Nephron (organoid): Measurements from ENCODE around the gene ANKMY1.

Source experiments
- H3K27ac Mint-ChIP-seq, 3 experiments: 2 replicates each; pipeline ENCODE4 v1.8.0; 2020; ENCODE audit warnings: mixed read lengths in 3 of 3, mild to moderate bottlenecking in 2 of 3, moderate library complexity in 1 of 3
- H3K27me3 Mint-ChIP-seq: 2 replicates; pipeline ENCODE4 v1.8.0; 2021; ENCODE audit warnings: low read depth, mild to moderate bottlenecking, moderate library complexity, mixed read lengths
- H3K36me3 Mint-ChIP-seq: 2 replicates; pipeline ENCODE4 v1.8.0; 2020; ENCODE audit warnings: low read depth, mixed read lengths
- H3K4me1 Mint-ChIP-seq: 2 replicates; pipeline ENCODE4 v1.8.0; 2020; ENCODE audit warnings: mixed read lengths
- H3K4me3 Mint-ChIP-seq, 3 experiments: 2 replicates each; pipeline ENCODE4 v1.8.0; 2020; ENCODE audit warnings: mild to moderate bottlenecking in 3 of 3, mixed read lengths in 3 of 3, moderate library complexity in 2 of 3
- H3K9me3 Mint-ChIP-seq: 2 replicates; pipeline ENCODE4 v1.8.0; 2020; ENCODE audit warnings: mixed read lengths
- TF ChIP-seq, protein P1 (sequence below), 3 experiments: fragments of 200-600 bp; sonication (generic); IDR thresholded peaks; one replicate each; pipeline ENCODE4 v1.5.0; 2021; ENCODE audit warnings: antibody characterized with exemption in 3 of 3; ENCODE audit not compliant: unreplicated experiment in 3 of 3

The ANKMY1 gene

DNA sequence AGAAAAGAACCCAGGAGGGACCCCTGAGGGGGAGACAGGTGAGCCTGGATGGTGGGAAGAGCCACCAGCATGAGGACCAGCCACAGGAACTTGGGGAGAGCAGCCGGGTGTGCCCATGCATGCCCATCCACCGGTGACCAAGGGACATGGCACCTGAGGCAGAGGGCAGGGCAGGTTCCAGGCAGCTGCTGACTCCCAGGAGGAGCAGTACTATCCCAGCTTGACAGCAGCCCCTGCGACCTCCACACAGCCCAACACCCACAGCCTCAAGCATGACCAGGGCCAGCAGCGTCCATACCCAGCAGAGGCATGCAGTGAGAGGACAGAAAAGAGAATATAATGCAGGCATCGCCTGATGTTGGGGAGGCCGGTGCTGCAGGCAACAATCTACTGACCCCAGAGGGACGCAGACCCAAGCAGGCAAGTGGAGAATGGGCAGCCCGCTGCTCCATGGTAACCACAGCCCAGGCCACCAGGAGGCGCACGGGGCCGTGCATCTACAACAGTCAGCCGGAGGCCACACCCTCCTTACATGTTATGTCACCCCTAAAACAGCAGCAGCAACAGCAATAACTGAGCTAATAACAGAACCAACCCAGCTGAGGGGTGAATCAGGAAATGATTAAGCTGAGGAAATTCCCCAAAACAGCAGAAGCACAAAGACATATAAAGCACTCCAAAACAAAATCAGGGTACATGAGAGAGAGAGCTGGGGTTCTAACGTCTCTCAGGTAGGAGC is 44.1 kb downstream of the ANKMY1 start:
- H3K9me3 Mint-ChIP-seq = no peaks in the 10 kb centered on the region
- peaks cover 1% of the 10 kb centered on the region for H3K4me1 Mint-ChIP-seq
- TF ChIP-seq, protein P1, sequence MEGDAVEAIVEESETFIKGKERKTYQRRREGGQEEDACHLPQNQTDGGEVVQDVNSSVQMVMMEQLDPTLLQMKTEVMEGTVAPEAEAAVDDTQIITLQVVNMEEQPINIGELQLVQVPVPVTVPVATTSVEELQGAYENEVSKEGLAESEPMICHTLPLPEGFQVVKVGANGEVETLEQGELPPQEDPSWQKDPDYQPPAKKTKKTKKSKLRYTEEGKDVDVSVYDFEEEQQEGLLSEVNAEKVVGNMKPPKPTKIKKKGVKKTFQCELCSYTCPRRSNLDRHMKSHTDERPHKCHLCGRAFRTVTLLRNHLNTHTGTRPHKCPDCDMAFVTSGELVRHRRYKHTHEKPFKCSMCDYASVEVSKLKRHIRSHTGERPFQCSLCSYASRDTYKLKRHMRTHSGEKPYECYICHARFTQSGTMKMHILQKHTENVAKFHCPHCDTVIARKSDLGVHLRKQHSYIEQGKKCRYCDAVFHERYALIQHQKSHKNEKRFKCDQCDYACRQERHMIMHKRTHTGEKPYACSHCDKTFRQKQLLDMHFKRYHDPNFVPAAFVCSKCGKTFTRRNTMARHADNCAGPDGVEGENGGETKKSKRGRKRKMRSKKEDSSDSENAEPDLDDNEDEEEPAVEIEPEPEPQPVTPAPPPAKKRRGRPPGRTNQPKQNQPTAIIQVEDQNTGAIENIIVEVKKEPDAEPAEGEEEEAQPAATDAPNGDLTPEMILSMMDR (IDR thresholded peaks at IDR 0.05; ENCODE audit: unreplicated experiment in 3 of 3) = peak; percentile 60 to 72 (median 67)

DNA sequence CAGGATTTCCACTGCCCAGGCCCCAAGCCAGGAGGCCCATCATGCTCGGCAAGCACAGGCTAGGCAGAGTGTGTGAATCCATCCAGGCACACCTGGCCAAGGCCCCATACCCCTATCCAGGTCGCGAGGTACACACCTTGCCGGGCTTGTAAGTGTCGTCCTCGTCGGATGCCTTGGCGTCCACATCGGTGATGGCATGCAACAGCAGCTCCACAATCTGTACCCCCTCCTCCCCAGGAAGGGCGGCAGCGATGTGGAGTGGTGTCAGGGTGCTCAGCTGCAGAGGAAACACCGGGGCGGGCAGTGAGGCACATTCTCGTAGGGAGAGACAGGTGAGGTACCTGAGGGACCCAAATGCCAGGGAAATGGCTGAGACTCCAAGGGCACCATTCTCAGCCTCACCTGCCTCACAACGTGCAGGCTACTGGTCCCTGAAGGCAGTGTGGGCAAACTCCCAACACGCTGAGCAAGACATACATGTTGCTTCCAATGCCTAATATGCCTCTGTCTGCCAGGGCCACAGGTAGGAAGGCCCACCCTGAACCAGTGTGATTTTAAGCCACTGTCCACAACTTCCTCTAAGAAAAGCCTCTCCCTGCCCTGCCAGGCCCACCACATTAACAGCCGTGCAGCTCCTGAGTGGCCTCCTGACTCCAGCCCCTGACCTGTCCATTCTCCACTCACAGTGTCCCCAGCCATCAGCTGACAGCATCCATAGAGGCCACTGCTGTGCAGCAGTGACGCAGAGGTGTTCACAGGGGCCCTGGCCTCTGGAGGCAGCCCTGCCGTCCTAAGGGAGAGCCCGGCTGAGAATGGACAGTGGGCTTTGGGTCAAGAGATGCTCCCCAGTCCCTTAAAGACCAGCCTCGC is 44.9 kb downstream of the ANKMY1 start:
- Mint-ChIP-seq H3K9me3 (no peaks in the 10 kb centered on the region), H3K27ac (no peak overlapping the region), H3K4me1 (no peaks in the 10 kb centered on the region), H3K4me3 (no peak overlapping the region), H3K27me3 (peaks cover 3% of the 10 kb centered on the region), H3K36me3 (peaks cover 15% of the 10 kb centered on the region)
- TF ChIP-seq, protein P1 (IDR thresholded peaks at IDR 0.05; ENCODE audit: unreplicated experiment in 3 of 3) = no peak

More for the DNA sequence above, 44.1 kb downstream of the ANKMY1 start:
- Mint-ChIP-seq H3K27me3 (peaks cover 3% of the 10 kb centered on the region), H3K4me3 (no peak overlapping the region), H3K36me3 (peaks cover 17% of the 10 kb centered on the region), H3K27ac (no peak overlapping the region)

DNA sequence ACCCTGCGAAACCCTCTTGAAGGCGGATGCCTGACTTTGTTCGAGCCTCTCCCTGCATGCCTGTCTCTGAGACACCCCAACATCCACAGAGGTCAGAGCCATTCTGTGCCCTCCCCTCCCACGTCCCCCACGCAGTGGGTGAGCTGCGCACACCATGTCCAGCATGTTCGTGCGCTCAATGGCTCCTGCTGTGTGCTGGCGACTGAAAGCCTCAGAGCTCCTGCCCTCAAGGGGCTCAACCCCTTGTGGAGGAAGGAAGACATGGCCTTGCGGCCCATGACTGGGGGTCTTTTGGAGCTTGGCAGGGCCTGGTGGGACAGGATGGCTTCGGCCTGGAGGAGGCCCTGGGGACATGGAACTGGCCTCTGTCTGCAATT is 45.7 kb downstream of the ANKMY1 start:
- H3K4me1 Mint-ChIP-seq = no peaks in the 10 kb centered on the region
- H3K4me3 Mint-ChIP-seq = no peak overlapping the region
- no peak overlapping the region for H3K27ac Mint-ChIP-seq
- TF ChIP-seq, protein P1 (IDR thresholded peaks at IDR 0.05; ENCODE audit: unreplicated experiment in 3 of 3) = no peak
- H3K9me3 Mint-ChIP-seq = no peaks in the 10 kb centered on the region
- peaks cover 3% of the 10 kb centered on the region for H3K27me3 Mint-ChIP-seq
- H3K36me3 Mint-ChIP-seq = peaks cover 11% of the 10 kb centered on the region

DNA sequence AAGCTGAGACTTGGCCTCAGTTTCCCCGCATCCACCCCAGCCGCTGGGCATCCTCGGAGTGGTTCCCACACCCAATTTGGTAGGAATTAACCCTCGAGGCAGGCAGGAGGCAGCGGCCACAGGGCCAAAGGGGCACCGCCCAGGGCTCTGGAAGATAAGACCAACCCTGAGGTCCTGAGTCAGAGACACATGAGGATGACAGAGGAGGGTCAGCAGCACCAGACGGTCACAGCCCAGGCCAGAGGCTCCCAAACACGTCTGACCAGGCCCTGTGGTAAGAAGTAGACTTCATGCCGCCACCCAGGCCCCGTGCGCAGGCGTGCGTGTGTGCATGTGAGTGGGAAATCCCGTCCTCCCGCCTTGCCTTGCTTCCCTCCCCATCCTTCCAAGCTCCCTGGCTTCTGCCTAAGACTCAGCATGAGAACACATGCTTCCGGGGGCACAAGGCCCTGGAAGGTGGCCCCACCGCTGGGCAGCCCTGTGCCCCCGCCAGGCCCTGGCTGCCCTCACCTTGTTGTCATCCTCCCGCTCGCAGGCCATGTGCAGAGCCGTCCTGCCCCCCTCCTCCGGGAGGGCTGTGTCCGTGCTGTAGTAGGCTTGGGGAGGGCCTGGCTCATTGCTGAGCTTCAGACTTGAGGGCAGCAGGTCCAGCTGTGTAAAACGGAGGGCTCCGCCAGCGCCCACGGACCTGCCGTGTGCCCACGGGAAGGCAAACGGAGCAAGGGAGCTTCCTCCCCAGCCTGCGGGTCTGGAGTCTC is 46.3 kb downstream of the ANKMY1 start:
- Mint-ChIP-seq H3K27me3 (peaks cover 3% of the 10 kb centered on the region), H3K27ac (no peak overlapping the region), H3K4me3 (no peak overlapping the region), H3K4me1 (no peaks in the 10 kb centered on the region), H3K36me3 (peaks cover 11% of the 10 kb centered on the region), H3K9me3 (no peaks in the 10 kb centered on the region)
- TF ChIP-seq, protein P1 (IDR thresholded peaks at IDR 0.05; ENCODE audit: unreplicated experiment in 3 of 3) = no peak

DNA sequence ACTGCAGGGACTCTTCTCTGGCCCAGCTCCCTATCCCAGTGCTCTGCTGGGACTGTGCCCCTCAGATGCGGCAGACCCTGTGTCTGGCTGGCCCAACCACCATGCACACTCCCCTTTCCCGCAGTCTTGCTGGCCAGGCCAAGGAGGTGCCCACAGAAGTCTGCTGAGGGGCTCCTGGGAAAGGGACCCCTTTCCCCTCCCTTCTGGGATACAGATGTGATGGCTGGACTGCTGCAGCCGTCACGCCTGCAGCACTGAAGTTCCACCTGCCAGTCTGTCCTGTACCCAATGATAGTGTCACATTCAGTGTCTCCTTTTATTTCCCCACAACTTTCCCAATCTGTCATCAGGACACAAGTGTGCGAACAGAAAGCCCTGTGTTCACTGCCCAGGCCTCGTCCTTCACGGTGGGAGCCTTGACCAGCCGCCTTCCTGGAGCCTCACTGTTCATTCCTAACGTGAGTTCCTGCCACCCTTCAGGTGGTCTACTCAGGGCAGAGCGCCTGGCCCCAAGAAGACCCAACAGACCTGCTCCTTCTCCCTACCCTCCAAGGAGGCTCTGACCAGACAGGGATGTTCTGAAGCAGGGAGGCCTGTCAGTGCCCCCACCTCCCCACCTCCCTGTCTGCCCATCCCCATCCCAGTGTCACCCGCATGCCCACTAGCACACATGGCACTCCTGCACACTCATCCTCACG is 47.1 kb downstream of the ANKMY1 start:
- H3K36me3 Mint-ChIP-seq = peaks cover 11% of the 10 kb centered on the region
- peaks cover 3% of the 10 kb centered on the region for H3K27me3 Mint-ChIP-seq
- TF ChIP-seq, protein P1 (IDR thresholded peaks at IDR 0.05; ENCODE audit: unreplicated experiment in 3 of 3) = no peak
- H3K27ac Mint-ChIP-seq = no peak overlapping the region
- H3K9me3 Mint-ChIP-seq = no peaks in the 10 kb centered on the region
- H3K4me3 Mint-ChIP-seq = no peak overlapping the region
- no peaks in the 10 kb centered on the region for H3K4me1 Mint-ChIP-seq
